Prostate gland (tissue), 2 donors: ENCODE data around the gene FANCE. TPM values are rescaled to one million over a fixed set of nuclear protein-coding genes. Genes with fewer than 3 reads are reported as not detected.

Experiments
- DNase-seq: peaks from one replicate; pipeline ENCODE4 v3.0.0-alpha.2; 2019; ENCODE audit warnings: low spot score
- H3K27ac ChIP-seq, 2 donors: fragments of 200-600 bp; sonication (generic); 2 replicates each; pipeline ENCODE4 v1.5.1; 2017 to 2019
- H3K27me3 ChIP-seq: fragments of 200-600 bp; sonication (generic); replicated peaks from 2 replicates; pipeline ENCODE4 v1.5.1; 2019; ENCODE audit not compliant: insufficient read depth
- H3K36me3 ChIP-seq, 2 donors: fragments of 200-600 bp; sonication (generic); 1 replicate in 1 of 2; 2 replicates in 1 of 2; pipeline versions ENCODE4 v1.5.1 to v1.8.1; 2017 to 2019
- H3K4me1 ChIP-seq: fragments of 200-600 bp; sonication (generic); replicated peaks from 2 replicates; pipeline ENCODE4 v1.5.1; 2019
- H3K4me3 ChIP-seq, 2 donors: fragments of 200-600 bp; sonication (generic); 2 replicates each; pipeline ENCODE4 v1.5.1; 2017 to 2019
- H3K9me3 ChIP-seq: fragments of 200-600 bp; sonication (generic); 2 replicates; pipeline ENCODE4 v1.5.1; 2017
- POLR2A ChIP-seq: fragments of 450-650 bp; IDR thresholded peaks from one replicate; pipeline ENCODE4 v1.6.1; 2016; ENCODE audit warnings: antibody characterized with exemption, mild to moderate bottlenecking
- POLR2AphosphoS5 ChIP-seq: sonication (generic); formaldehyde crosslinking; IDR thresholded peaks from one replicate; pipeline ENCODE4 v1.6.1; 2017; ENCODE audit warnings: antibody characterized with exemption
- WGBS: methylation state at CpG from one replicate; pipeline ENCODE4 v1.1.5; 2018; 5-methylcytosine and 5-hydroxymethylcytosine counted together
- intact Hi-C: fragments of 100-400 bp; cut with DNase I; formaldehyde crosslinking; loops from one replicate; pipeline ENCODE4 v1.14.2; 2022
- total RNA-seq, 2 donors: library from RNA; depleted of rRNA; stranded (reverse); fragments of >200 nt; gene quantifications; one replicate each; pipeline ENCODE4 v1.1.0, GENCODE V29; 2016
- TF ChIP-seq, protein P1 (sequence below), 4 experiments: fragments of 200-600 bp in 2 of 4; fragments of 450-650 bp in 2 of 4; sonication (generic) in 2 of 4; IDR thresholded peaks; 1 replicate in 3 of 4; 2 replicates in 1 of 4; pipeline ENCODE4 v1.5.1; 2016 to 2019; ENCODE audit warnings: antibody characterized with exemption in 4 of 4, mild to moderate bottlenecking in 2 of 4, moderate library complexity in 2 of 4

FANCE gene
- total RNA-seq, 2 donors from 2014 or later, result 7.5 to 14.0 TPM

DNA sequence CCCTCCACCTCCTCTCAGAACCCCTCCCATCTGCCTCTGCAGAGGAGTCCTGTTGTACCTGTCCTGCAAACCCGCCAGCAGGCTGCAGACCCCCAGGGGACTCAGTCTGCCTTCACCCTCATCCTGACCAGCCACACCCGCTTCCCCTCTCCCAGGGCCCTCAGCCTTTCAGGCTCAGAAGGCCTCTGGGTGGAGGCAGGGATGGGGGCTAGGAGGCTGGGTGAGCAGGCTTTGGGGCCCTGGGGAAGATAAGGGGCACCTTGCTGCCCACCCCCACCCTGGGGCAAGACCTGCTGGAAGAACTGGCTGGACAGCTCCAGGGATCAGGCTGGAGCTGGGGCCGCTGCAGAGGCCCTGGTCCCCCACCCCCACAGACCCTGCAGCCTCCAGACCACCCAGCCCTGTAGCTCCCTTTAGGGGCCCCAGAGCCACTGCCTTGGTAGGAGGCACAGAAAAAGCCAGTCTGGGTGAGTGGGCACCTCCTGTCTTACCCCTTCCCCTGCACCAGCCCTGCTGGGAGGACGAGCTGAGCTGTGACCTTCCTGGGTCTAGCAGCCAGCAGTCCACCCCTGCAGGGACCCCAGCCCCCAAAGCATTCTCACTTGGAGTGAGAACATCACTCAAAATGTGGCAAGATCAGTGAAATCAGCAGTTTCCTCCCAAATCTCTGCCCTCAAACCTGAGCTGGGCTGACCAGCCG, 39.6 kb downstream of the FANCE start:
- TF ChIP-seq POLR2A, result no peak
- TF ChIP-seq POLR2AphosphoS5, result no peak
- TF ChIP-seq, protein P1, sequence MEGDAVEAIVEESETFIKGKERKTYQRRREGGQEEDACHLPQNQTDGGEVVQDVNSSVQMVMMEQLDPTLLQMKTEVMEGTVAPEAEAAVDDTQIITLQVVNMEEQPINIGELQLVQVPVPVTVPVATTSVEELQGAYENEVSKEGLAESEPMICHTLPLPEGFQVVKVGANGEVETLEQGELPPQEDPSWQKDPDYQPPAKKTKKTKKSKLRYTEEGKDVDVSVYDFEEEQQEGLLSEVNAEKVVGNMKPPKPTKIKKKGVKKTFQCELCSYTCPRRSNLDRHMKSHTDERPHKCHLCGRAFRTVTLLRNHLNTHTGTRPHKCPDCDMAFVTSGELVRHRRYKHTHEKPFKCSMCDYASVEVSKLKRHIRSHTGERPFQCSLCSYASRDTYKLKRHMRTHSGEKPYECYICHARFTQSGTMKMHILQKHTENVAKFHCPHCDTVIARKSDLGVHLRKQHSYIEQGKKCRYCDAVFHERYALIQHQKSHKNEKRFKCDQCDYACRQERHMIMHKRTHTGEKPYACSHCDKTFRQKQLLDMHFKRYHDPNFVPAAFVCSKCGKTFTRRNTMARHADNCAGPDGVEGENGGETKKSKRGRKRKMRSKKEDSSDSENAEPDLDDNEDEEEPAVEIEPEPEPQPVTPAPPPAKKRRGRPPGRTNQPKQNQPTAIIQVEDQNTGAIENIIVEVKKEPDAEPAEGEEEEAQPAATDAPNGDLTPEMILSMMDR (IDR thresholded peaks at IDR 0.05), result no peak
- no peaks in the 10 kb centered on the region for H3K27me3 ChIP-seq
- DNase-seq, result no peak
- WGBS, result 26% methylated on average over 5 of the region's 5 CpGs
- peak overlapping the region; percentile 95 to 98 for H3K27ac ChIP-seq
- H3K36me3 ChIP-seq, result no peaks in the 10 kb centered on the region
- H3K9me3 ChIP-seq, result no peaks in the 10 kb centered on the region
- no peak overlapping the region for H3K4me3 ChIP-seq
- H3K4me1 ChIP-seq, result peaks cover 55% of the 10 kb centered on the region
- intact Hi-C loops, result no loop called here

GRCh38 chr6:35492258-35492973, 40.3 kb downstream of the FANCE start:
- peak overlapping the region; percentile 95 to 98 for H3K27ac ChIP-seq
- intact Hi-C loops, result no loop called here
- DNase-seq, result no peak
- peaks cover 51% of the 10 kb centered on the region for H3K4me1 ChIP-seq
- no peaks in the 10 kb centered on the region for H3K36me3 ChIP-seq
- WGBS, result 25% methylated on average over 7 of the region's 7 CpGs
- H3K27me3 ChIP-seq, result no peaks in the 10 kb centered on the region
- no peaks in the 10 kb centered on the region for H3K9me3 ChIP-seq
- TF ChIP-seq POLR2AphosphoS5 (no peak), POLR2A (no peak)
- TF ChIP-seq, protein P1 (IDR thresholded peaks at IDR 0.05), result no peak
- H3K4me3 ChIP-seq, result no peak overlapping the region

DNA sequence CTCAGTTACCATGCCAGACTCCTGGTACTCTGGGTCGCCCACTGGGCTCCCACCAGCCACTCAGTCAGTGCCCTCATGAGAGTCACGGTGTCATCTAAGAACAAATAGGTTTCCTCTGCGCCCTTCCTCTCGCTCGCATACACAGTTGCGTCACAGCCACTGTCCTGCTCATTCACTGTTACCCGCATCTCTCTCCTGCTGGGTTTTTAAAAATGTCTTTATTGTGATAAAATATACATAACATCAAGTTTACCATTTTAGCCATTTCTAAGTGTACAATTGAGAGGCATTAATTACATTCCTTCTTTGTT, 40.8 kb downstream of the FANCE start:
- TF ChIP-seq POLR2AphosphoS5 (no peak), POLR2A (no peak)
- TF ChIP-seq, protein P1 (IDR thresholded peaks at IDR 0.05), result no peak
- intact Hi-C loops, result no loop called here
- Histone ChIP-seq H3K9me3 (no peaks in the 10 kb centered on the region), H3K4me1 (peaks cover 46% of the 10 kb centered on the region), H3K27me3 (no peaks in the 10 kb centered on the region), H3K4me3 (no peak overlapping the region), H3K27ac (peak overlapping the region; percentile 95 to 98), H3K36me3 (no peaks in the 10 kb centered on the region)
- WGBS, result 58% methylated on average over 7 of the region's 7 CpGs
- no peak for DNase-seq

DNA sequence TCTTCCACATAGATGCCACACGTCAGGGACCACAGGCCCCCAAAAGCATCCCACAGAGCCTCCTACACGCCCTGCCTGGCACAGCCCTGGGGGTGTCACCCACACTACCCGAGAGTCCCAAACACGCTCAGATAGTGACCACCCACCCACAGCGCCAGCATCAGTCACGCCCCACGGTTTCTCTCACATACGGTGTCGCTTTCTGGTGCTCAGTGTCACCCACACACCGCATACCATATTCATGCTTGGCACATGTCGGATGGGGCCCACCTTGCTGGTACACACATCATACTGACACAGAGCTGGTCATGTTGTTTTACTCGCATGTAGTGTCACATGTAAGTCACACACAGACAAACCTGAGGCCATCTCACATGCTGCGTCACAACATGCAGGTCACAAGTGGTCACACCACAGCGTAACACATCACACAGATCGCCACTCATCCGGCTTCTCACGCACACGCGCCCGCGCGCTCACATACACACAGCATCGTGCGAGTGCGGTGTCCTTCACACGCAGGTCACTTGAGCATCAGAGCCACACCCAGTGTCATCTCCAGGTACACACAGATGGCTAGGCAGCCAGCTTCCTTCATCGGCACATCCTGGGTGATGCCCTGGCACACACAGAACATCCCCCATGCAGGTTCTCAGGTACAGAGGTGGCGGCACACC, 41.3 kb downstream of the FANCE start:
- no peaks in the 10 kb centered on the region for H3K27me3 ChIP-seq
- intact Hi-C loops, result no loop called here
- TF ChIP-seq, protein P1 (IDR thresholded peaks at IDR 0.05), result no peak
- no peak for TF ChIP-seq POLR2A
- no peaks in the 10 kb centered on the region for H3K9me3 ChIP-seq
- WGBS, result 74% methylated on average over 28 of the region's 28 CpGs
- peak overlapping the region; percentile 95 to 98 for H3K27ac ChIP-seq
- H3K4me3 ChIP-seq, result no peak overlapping the region
- no peaks in the 10 kb centered on the region for H3K36me3 ChIP-seq
- peaks cover 45% of the 10 kb centered on the region for H3K4me1 ChIP-seq
- DNase-seq, result no peak
